Retina (tissue), 1 donor: Measurements from ENCODE around the gene IL1RAPL1.

Source experiments
- DNase-seq: peaks from one replicate; pipeline ENCODE4 v3.0.0-alpha.2; 2016

IL1RAPL1 gene

DNA sequence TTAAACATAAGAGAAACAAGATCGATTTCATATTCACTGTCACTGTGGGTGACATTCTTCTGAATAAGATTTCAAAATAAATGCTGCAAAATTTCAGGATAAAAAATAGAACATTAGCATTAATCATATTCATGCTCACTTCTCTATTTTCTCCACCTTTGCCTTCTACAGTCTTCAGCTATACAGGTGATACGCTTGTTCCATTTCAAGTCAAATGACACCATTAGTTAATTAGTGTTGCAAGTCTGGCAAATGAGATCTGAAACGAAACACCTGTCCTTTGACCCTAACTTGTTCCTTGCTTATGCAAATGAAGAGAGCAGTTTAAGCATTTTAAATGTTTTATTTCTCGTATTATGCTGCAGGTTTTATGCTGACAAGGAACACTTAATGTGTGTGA is 960.6 kb downstream of the IL1RAPL1 start:
- no peak for DNase-seq

DNA sequence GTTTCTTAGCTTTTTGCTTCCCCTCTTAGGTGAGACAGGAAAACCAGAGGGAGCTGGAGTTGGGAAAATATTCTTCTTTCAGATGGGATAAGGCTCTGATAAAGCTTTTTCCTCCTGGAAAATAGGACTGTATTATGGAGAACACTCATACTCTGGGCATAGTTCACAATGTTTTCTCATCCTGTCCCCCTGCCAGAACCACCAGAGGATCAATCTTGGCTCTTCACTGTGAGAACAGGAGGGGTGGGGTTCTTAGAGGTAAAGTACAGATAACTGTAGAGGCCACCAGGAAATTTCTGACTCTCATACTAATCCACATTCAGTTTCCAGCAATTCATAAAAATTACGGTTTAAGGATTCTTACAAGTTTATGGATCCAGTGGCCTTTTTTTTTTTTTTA is 966.3 kb downstream of the IL1RAPL1 start:
- DNase-seq = no peak

DNA sequence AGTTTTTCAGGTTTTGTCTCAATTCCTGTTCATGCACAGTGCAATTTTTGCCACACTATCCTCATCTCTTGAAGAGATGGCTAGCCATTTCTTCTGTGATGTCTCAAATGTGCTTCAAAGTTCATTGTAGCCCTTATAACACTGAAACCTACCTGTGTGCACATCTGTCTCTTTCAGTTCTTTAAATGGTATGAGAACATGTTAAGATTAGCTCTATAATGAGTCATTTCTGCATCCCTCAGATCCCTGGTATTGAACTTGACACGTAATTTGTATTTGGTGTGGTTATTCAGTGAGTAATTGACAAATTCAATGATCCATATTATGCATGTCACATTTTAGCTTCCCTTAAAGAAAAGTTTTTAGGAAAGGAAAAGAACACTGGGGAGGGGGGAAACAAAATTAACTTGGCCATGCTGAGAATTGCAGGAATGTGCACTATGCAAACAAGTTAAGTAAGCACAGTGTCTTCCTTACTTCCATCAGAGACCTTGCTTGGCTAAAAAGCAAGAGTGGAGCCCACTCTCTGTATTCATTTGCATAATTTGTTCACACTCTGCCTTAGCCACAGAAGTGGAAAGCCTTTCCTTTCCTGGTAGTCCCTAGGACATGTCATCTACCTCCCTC is 968.3 kb downstream of the IL1RAPL1 start:
- no peak for DNase-seq

DNA sequence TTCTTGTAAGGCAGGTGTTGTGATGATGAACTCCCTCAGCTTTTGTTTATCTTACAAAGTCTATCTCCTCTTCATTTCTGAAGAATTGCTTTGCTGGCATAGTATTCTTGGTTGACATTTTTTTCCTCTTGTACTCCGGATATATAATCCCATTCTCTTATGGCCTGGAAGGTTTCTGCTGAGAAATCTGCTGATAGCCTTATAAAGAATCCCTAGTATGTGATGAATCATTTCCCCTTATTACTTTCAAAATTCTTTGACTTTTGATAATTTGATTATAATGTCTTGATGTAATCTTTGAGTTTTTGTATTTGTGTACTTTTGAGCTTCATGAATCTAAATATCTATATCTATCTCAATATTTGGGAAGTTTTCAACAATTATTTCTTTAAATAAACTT is 972.8 kb downstream of the IL1RAPL1 start:
- no peak for DNase-seq

DNA sequence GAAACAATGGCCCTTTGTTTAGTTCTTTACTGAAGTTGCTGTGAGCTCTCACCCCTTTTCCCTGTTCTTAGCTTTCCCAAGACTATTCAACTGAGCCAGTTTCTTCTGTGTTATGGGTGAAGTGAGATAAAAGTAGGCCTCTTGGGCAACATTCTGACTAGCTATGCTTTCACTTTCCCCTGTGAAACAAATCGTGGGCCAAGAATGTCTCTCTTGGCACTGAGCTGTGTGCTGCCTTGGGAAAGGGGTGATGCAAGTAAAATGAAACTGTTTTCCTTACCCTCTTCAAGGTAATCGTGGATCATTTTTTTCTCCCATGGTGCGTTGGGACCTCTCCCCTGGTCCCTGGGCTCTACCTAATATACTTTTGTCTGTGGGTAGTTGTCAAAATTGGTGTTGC is 974.2 kb downstream of the IL1RAPL1 start:
- no peak for DNase-seq

DNA sequence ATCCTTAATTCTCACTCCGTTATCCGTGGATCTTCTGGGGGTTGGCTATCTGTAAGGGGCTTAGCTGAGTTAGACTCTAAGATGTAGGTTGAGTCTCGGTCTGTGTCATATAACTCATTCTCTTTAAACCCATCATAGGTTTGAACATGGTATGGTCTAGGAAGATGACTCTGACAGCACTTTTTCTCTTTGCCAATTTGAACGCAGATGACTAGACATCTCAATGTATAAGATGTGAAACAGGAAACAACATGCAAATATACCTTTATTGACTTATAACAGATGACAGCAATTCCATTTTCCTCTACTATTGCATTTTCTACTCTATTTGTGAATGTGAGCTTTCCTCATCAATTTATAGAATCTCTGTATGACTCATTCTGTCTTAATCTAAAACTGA is 993.3 kb downstream of the IL1RAPL1 start:
- DNase-seq = no peak

DNA sequence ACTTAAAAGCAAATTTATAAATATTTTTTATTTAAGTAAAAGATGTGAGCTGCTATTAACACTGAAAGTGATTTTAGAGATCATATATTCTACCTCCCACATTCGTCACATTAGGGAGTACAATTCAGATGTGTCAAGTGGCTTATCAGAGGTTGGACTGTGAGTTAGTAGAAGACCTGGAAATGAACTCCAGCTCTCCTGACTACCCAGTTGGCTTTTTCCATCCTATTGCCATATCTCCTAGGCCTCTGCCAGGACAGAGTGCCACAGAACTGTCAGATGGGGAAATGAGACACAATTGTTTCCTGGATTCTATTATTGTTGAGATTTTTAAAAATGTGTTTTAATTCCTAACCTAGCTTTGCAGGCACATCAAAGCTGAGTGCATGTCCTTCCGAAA is 994.0 kb downstream of the IL1RAPL1 start:
- DNase-seq = no peak

DNA sequence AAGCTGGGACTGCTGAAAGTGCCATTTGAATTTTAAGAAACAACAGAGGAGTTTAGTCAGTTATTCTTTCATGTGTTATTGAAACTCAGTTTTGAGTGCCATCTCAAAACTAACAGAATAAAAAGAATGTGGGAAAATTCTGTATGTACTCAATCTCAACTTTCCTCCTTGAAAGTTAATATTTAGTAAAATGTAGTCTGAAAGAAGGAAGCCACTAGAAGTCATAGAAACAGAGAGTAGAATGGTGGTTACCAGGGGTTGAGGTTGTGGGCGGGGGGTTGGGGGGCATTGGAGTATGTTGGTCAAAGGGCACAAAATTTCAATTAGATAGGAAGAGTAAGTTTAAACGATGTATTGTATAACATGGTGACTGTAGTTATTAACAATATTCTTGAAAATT is 999.9 kb downstream of the IL1RAPL1 start:
- no peak for DNase-seq

DNA sequence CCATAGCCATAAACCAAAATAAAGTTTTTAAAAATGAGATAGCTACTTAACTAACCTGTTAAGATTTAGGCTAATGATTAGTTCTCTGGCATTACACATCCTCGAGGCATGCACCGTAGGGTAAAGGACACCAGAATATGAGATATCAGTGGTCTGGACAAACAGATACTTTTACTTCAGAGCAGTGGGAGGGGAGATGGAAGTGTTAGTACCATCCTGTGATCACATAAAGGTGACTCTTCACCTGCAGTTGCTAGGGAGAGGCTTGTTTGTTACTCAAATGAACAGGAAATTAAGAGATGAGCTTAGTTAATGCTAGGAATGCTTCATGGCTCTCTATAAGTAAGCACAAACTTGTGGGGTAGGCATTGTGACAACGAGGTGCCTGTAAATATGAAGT is 1003.7 kb downstream of the IL1RAPL1 start:
- no peak for DNase-seq

DNA sequence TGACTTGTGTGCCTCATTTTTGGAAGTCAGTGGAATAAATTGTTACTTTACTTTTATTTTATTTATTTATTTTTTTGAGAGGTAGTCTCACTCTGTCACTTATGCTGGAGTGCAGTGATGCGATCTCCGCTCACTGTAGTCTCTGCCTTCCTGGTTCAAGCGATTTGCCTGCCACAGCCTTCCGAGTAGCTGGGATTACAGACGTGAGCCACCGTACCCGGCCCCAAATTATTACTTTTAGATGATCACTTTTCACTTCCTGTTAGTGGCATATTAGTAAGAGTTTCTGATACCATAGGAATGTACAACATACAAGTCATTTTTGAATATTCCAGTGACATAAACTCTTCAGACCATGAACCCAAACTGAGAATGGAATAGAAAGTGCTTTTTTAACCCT is 1017.1 kb downstream of the IL1RAPL1 start:
- no peak for DNase-seq

DNA sequence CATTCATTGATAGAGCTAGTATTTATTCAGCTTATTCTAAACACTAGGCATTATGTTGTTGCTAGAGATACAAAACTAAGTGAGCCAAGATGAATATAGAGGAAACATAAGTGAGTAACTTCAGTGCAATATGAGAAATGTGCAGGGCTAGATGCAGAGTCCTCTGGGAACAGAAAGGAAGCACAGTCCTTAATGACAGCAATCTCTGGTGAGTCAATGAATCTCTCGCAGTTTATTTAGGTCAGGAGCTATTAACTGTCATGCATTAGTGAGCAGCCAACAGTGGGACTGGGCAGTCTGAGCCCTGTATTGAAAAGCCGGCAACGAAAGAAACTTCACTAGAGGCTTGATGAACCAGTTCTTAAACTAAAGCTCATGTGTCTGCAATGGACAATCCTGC is 1030.0 kb downstream of the IL1RAPL1 start:
- no peak for DNase-seq

DNA sequence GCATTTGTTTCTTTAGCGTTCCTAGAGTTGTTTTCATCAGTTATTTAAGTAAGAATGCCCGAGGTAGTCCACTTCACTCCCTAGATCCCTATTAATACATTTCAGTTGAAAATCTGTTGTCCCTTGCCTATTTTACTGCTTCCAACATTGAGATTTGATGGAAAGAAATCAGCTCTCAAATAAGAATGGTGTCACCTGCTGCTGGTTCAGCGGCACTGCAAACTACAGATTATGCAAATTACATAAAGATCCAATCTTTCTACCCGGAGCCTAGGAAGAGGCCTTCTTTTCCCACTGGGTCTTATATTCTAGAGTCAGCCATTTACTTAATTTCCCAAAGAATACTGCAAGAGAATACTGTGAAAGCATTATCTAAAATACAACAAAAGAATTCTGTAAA is 1030.5 kb downstream of the IL1RAPL1 start:
- no peak for DNase-seq

DNA sequence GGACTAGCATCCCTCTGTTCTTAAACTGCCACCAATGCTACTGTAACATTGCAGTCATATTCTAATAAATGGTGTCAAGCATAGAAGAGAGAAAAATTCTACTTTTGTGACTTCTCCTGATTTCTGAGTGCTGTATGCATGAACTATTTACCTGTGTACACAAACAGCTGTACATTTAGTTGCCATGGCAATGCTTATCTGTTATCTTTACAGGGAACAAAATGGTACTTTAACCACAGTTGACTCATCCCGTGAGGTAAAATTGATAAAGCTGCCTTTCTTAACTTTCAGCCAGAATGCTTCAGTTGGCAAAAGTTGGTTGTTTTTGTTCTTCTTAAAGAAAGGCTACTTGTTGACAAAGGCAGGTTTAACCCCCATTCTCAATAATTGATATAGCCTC is 1040.6 kb downstream of the IL1RAPL1 start:
- DNase-seq = no peak

DNA sequence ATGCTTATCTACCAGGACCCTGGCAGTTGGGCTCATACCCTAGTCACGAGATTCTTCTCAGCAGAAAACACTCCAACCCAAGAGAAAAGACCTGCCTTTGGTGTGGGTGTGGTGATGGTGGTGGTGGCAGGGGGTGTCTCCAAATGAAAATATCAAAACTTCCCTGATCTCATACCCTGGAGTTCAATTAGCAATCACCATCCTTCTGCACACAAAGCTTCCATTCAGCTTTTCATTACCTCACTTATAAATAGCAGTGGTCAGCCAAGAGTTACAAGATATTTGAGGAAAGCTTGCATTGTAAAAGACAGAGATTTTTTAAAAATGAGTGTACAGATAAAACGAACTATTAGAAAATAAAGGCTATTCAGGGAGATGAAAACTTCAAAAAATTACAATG is 1047.3 kb downstream of the IL1RAPL1 start:
- no peak for DNase-seq

DNA sequence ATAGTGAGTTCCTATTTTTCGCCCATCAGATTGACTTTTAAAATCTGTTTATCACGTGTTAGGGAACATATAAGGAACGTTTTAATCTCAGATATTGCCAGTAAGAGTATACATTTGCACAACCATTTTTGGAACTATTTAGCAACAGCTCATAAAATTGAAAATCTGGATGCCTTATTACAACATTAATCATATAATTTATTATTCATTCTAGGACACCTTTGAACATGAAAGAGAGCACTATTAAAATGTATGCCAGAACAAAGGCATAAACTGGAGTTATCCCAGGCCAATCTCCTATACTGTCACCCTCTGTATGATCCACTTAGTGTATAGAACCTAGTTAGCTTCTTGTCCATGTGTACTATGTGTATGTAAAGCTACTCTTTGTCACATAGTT is 1049.1 kb downstream of the IL1RAPL1 start:
- no peak for DNase-seq

DNA sequence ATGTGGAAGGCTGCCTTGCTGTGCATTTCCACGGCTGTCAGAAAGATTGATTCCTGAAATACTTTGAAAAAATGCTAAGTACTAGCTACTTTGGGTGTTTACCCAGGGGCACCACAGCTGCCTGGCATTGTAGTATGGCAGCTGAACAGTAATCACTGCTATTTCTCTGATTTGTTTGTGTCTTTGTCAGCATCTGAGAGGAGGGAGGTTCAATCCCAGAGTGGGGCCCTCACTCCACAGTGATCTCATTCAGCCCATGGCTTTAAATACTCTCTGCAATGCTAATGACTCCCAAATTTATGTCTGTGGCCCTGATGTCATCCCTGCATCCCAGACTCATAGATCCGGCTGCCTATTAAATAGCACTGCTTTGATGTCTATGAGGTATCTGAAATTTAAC is 1052.9 kb downstream of the IL1RAPL1 start:
- no peak for DNase-seq

DNA sequence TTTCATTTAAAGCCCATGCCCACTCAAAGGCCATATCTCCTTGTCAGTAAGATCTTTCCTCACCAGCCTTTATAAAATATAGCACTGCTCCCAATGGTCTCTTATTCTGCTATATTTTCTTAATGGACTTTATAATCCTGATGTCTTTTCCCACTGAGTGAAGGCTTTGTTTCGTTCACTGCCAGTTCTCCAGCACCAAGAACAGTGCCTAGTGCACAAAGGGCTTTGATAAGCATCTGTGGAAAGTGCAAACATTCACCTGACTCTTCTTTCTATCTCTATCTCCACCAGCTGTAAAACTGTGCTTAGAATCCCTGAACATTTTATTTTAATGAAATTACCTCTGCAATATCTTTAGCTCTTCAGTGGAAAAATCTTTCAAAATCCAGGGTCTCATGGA is 1054.2 kb downstream of the IL1RAPL1 start:
- no peak for DNase-seq

DNA sequence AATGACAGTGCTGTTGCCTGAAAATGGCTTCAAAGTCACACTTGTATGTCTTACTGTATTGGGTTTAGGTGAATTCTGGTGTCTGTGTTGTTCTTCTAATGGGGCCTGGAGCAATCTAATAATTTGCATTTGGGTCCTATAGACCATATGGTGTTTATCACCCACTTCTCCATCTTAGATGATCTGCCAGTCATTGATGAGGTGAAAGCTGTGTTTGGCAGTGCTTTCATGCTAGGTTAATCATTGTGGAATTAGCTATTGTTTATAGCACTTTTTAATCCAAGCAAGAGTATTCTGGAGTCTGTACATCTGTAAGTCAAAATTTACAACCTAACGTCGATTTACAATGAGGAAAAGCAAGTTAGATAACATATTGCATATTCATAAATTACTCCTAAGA is 1055.9 kb downstream of the IL1RAPL1 start:
- no peak for DNase-seq

DNA sequence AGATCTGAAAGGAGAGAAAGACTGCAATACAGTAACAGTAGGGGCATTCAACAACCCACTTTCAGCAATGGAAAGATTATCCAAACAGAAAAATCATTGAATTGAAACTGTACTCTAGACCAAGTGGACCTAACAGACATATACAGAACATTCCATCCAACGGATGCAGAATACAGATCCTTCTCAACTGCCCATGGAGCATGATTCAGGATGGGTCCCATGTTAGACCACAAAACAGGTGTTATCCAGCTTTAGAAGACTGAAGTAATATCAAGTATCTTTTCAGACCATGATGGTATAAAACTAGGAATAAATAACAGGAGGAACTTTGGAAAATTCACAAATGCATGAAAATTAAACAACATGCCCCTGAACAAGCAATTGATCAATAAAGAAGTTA is 1060.9 kb downstream of the IL1RAPL1 start:
- no peak for DNase-seq

DNA sequence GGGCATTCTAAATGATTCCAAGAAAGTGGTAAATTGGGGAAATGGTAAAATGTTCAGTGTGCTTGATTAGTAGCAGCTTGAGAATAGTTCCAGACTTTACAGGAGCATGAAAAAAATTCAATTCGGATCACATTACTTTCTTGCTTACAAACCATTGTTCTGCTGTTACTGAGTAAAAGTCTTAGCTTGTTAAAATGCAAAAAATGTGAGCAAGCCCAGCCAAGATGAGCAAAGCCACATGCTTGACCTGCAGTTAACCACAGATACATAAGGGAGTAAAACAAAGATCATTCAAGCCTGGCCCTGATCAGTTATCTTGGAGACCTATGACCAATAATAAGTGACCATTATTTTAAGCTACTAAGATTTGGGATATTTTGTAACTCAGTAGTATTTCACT is 1065.2 kb downstream of the IL1RAPL1 start:
- no peak for DNase-seq

DNA sequence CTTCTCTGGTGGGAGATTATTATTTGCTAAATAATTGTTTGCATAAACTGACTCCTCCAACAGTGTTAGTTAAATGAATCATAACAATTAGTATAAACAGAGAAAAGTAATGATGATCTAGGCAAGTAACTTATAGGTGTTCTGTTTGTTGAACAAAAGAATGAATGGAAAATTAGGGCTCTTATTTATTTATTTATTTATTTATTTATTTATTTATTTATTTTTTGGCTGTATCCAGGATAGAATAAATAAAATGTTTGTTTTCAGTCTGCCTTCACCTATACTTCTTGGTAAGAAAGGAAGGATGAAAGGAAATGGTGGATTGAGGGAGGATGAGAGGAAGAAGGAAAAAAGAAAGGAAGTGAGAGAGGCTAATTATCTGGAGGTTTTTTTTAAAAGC is 1066.5 kb downstream of the IL1RAPL1 start:
- no peak for DNase-seq

DNA sequence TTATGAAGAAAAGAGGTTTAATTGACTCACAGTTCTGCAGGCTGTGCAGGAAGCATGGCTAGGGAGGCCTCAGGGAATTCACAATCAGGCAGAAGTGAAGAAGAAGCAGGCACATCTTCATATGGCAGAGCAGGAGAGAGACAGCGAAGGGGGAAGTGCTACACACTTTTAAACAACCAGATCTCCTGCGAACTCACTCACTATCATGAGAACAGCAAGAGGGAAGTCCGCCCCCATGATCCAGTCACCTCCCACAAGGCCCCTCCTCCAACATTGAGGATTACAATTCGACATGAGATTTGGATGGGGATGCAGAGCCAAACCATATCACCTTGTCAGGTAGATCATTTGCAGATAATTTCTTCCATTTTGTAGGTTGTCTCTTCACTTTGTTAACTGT is 1072.7 kb downstream of the IL1RAPL1 start:
- DNase-seq = no peak

DNA sequence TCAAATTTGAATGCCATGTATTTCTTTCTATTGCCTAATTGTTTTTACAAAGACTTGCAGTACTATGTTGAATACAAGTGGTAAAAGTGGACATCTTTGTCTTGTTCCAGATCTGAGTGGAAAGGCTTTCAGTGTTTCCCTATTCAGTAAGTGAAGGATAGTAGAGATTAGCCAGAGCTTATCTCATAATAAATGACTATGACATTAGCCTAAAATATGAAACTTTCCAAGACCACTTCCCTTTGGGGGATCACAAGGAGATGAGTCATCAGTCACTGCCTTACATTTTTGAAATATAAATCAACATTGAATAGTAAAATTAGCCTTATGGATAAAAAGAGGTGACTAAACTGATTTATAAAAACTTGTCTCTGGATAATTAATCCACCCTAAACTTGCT is 1074.0 kb downstream of the IL1RAPL1 start:
- DNase-seq = no peak

DNA sequence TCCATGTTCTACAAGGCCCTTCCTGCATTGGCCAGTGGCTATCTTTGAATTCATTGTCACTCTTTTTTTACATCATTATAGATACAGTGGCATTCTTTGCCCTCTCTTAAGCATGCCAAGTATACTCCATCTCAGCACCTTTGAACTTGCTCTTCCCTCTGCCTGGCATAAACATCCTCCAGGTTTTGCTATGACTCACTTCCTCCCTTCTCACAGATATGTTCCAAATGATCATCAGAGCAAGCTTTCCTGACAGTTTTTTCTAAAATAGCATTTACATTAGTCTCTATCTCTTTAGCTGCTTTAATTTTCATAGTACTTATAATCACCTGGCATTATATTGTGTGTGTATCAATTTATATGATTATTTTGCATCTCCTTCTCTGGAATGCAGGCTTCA is 1074.9 kb downstream of the IL1RAPL1 start:
- no peak for DNase-seq

DNA sequence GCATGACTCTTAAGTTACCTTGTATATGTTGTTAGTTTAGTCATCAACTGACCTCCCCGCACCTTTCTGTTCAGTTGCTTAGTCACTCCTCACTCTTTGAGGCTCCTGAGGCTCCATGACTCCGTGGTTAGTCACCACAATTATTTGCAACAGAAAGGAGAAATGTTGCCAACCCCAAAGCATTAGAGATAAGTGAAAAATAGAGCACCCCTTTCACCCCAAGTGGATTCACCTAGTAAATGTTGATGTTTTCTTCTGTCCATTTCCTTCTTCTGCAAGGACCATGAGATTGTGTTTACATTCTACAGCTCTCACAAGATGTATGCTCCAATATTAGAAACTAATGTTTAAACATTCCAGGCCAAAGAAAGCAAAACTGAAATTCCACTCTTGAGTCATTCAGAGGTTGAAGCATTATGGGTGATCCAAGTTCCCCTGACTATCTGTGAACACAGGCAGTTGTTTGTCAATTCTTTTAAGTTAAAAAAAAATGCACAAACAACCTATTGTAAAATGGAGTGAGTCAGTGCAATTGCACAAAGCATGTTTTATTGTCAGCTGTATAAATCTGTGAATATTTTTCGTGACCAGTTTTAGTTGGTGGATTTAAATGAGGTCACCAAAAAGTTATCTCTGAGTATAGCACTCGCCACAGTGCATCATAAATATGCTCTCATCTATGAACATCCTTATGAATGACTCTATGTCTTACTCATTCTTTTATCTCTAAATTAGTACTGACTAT is 1075.7 kb downstream of the IL1RAPL1 start:
- no peak for DNase-seq
